Endothelial cell of umbilical vein (primary cell): ENCODE data around the gene APOH. TPM values are rescaled to one million over a fixed set of nuclear protein-coding genes. Genes with fewer than 3 reads are reported as not detected.

Experiments used
- BruUV-seq: library from RNA; stranded (reverse); fragments of 400-500 nt; replicated peaks from 2 replicates; lab custom pipeline; 2021; lab: Mats Ljungman, UMichigan
- CTCF ChIA-PET: fragments of 300-600, 350-600 bp; sonication (Branson Sonifier 250); formaldehyde crosslinking; loops from one replicate; lab custom pipeline; 2021; ENCODE audit warnings: antibody characterized with exemption, inconsistent platforms; lab: Charles Lee
- POLR2A ChIA-PET: fragments of 300-600, 350-600 bp; sonication (Branson Sonifier 250); formaldehyde crosslinking; loops from one replicate; lab custom pipeline; 2021; ENCODE audit warnings: antibody characterized with exemption, inconsistent platforms; lab: Charles Lee
- DNase-seq: peaks from one replicate; pipeline ENCODE4 v3.0.0-alpha.2; 2011; ENCODE audit warnings: low read depth, low spot score
- FAIRE-seq: peaks from 2 replicates; lab custom pipeline; 2011; peaks lifted over from hg19 to GRCh38; lab: Jason Lieb, UNC
- H2AFZ ChIP-seq: 2 replicates; pipeline ENCODE4 v1.6.0; 2012; ENCODE audit warnings: low read depth, low read length, control low read depth, inconsistent platforms
- H3K27ac ChIP-seq: 2 replicates; pipeline ENCODE4 v1.5.1; 2011; ENCODE audit warnings: low read depth, mild to moderate bottlenecking, control low read depth, low read length, moderate library complexity; ENCODE audit not compliant: insufficient read depth
- H3K27me3 ChIP-seq, 2 experiments: 2 replicates each; pipeline versions ENCODE4 v1.6.0 to v1.6.1; 2011; ENCODE audit warnings: low read length in 2 of 2, mixed read lengths in 1 of 2; ENCODE audit not compliant: control insufficient read depth in 2 of 2, insufficient read depth in 2 of 2
- H3K36me3 ChIP-seq, 2 experiments: 2 replicates in 1 of 2; 3 replicates in 1 of 2; pipeline ENCODE4 v1.5.1; 2011; ENCODE audit warnings: low read length in 2 of 2, mild to moderate bottlenecking in 1 of 2, moderate library complexity in 1 of 2; ENCODE audit not compliant: control insufficient read depth in 2 of 2, insufficient read depth in 2 of 2; ENCODE audit errors: extremely low read depth in 1 of 2
- H3K4me1 ChIP-seq: 3 replicates; pipeline ENCODE4 v1.5.1; 2011; ENCODE audit warnings: mild to moderate bottlenecking, low read length; ENCODE audit not compliant: control insufficient read depth, insufficient read depth; ENCODE audit errors: extremely low read depth
- H3K4me2 ChIP-seq: 2 replicates; pipeline ENCODE4 v1.6.1; 2011; ENCODE audit warnings: low read length, control low read depth, mixed read lengths; ENCODE audit not compliant: insufficient read depth
- H3K4me3 ChIP-seq, 3 experiments: fragments of 200-600 bp in 1 of 3; sonication (generic), shearing (Covaris generic) in 1 of 3; replicated peaks in 1 of 3; 2 replicates each; pipeline ENCODE4 v1.5.1; 2011 to 2016; ENCODE audit warnings: control low read depth in 3 of 3, low read length in 3 of 3, mild to moderate bottlenecking in 2 of 3, inconsistent platforms in 1 of 3, low read depth in 1 of 3, moderate library complexity in 1 of 3; ENCODE audit not compliant: insufficient read depth in 1 of 3
- H3K79me2 ChIP-seq: 2 replicates; pipeline ENCODE4 v1.6.0; 2012; ENCODE audit warnings: low read length, inconsistent platforms; ENCODE audit not compliant: control insufficient read depth, insufficient read depth
- H3K9ac ChIP-seq: replicated peaks from 2 replicates; pipeline ENCODE3; 2011; ENCODE audit warnings: low read length, control low read depth; ENCODE audit not compliant: insufficient read depth; ENCODE audit errors: extremely low read depth
- H3K9me1 ChIP-seq: replicated peaks from 3 replicates; pipeline ENCODE4 v1.6.0; 2011; ENCODE audit warnings: mild to moderate bottlenecking, low read length; ENCODE audit not compliant: control insufficient read depth, insufficient read depth; ENCODE audit errors: extremely low read depth
- H3K9me3 ChIP-seq: replicated peaks from 2 replicates; pipeline ENCODE4 v1.5.1; 2012; ENCODE audit warnings: low read length, inconsistent platforms; ENCODE audit not compliant: control insufficient read depth, insufficient read depth
- H4K20me1 ChIP-seq: replicated peaks from 2 replicates; pipeline ENCODE3; 2011; ENCODE audit warnings: mild to moderate bottlenecking, low read length; ENCODE audit not compliant: control insufficient read depth, insufficient read depth; ENCODE audit errors: extremely low read depth
- EZH2 ChIP-seq: IDR thresholded peaks from 2 replicates; pipeline ENCODE4 v1.6.1; 2012; ENCODE audit warnings: borderline replicate concordance, low read depth, mild to moderate bottlenecking, moderate library complexity, low read length, inconsistent platforms; ENCODE audit not compliant: severe bottlenecking
- FOS ChIP-seq: IDR thresholded peaks from 2 replicates; pipeline ENCODE4 v1.6.1; 2011; ENCODE audit warnings: mild to moderate bottlenecking, low read length, moderate library complexity, borderline replicate concordance; ENCODE audit not compliant: insufficient read depth
- GATA2 ChIP-seq: IDR thresholded peaks from 2 replicates; pipeline ENCODE4 v1.7.0; 2011; ENCODE audit warnings: low read depth, mild to moderate bottlenecking, moderate library complexity, mixed read lengths, low read length; ENCODE audit not compliant: insufficient read length, insufficient read depth
- JUN ChIP-seq: IDR thresholded peaks from 2 replicates; pipeline ENCODE4 v1.6.1; 2011; ENCODE audit warnings: borderline replicate concordance, low read depth; ENCODE audit not compliant: insufficient read length, insufficient read depth
- MAX ChIP-seq: IDR thresholded peaks from 2 replicates; pipeline ENCODE4 v1.6.1; 2011; ENCODE audit not compliant: insufficient read depth, insufficient read length
- MYC ChIP-seq: IDR thresholded peaks from one replicate; pipeline ENCODE4 v1.6.1; 2011; ENCODE audit warnings: mild to moderate bottlenecking, low read depth, low read length
- POLR2A ChIP-seq: IDR thresholded peaks from 2 replicates; pipeline ENCODE4 v1.6.1; 2012; ENCODE audit warnings: low read depth, mild to moderate bottlenecking, control low read depth, low read length
- POLR2AphosphoS5 ChIP-seq: IDR thresholded peaks from 2 replicates; pipeline ENCODE4 v1.6.1; 2012; ENCODE audit warnings: low read depth, mild to moderate bottlenecking, control low read depth, low read length, moderate library complexity; ENCODE audit not compliant: insufficient read depth
- dilution Hi-C: fragments of 300-500 bp; cut with MboI; formaldehyde crosslinking; loops from one replicate; pipeline ENCODE4 v1.15.0; 2019; ENCODE audit warnings: low sequenced_read_pairs; ENCODE audit not compliant: extremely low pct_ligation_motif_present
- intact Hi-C: fragments of 100-400 bp; cut with micrococcal nuclease; formaldehyde crosslinking; loops from one replicate; pipeline ENCODE4 v1.10.0; 2022
- polyA plus RNA-seq, 4 experiments: library from polyadenylated mRNA; depleted of rRNA in 3 of 4; stranded (reverse) in 3 of 4; unstranded in 1 of 4; fragments of >200 nt; gene quantifications; 2 replicates each; pipeline versions ENCODE4 v1.2.1 to v1.2.3, GENCODE V29; 2011 to 2012; ENCODE audit warnings: missing spikeins in 1 of 4
- total RNA-seq: library from RNA; stranded (reverse); gene quantifications from 2 replicates; pipeline ENCODE4 v1.2.3, GENCODE V29; 2021
- TF ChIP-seq, protein P1 (sequence below), 2 donors: IDR thresholded peaks; 1 replicate in 1 of 2; 2 replicates in 1 of 2; pipeline ENCODE4 v1.5.1; 2011; ENCODE audit warnings: low read length in 2 of 2, mild to moderate bottlenecking in 2 of 2, moderate library complexity in 2 of 2, control low read depth in 1 of 2, inconsistent platforms in 1 of 2, low read depth in 1 of 2; ENCODE audit not compliant: insufficient read depth in 1 of 2; ENCODE audit errors: extremely low read depth in 1 of 2

The APOH gene
- total and polyA plus RNA-seq, 2 donors (not counting 3 experiments of a cell fraction or from before 2014, with no cell fraction given): not detected

GRCh38 chr17:66262767-66263166 is 33.6 kb upstream of the APOH start:
- CTCF ChIA-PET: no interaction called here

More at GRCh38 chr17:66262767-66263166, 33.6 kb upstream of the APOH start:
- dilution Hi-C loops: no loop called here
- Histone ChIP-seq H3K79me2 (no peaks in the 10 kb centered on the region), H3K9me3 (no peaks in the 10 kb centered on the region), H3K4me1 (no peaks in the 10 kb centered on the region), H3K27me3 (no peaks in the 10 kb centered on the region), H3K4me3 (no peak overlapping the region), H4K20me1 (no peaks in the 10 kb centered on the region), H3K9me1 (no peaks in the 10 kb centered on the region), H3K27ac (no peak overlapping the region), H3K9ac (no peak overlapping the region), H3K4me2 (no peak overlapping the region), H3K36me3 (no peaks in the 10 kb centered on the region), H2AFZ (no peak overlapping the region)
- intact Hi-C loops: no loop called here
- FAIRE-seq (no peak), DNase-seq (no peak)
- TF ChIP-seq FOS: no peak
- TF ChIP-seq EZH2: no peak
- no peak for TF ChIP-seq MYC
- TF ChIP-seq POLR2AphosphoS5: no peak
- no peak for TF ChIP-seq GATA2
- no peak for TF ChIP-seq MAX
- TF ChIP-seq, protein P1, sequence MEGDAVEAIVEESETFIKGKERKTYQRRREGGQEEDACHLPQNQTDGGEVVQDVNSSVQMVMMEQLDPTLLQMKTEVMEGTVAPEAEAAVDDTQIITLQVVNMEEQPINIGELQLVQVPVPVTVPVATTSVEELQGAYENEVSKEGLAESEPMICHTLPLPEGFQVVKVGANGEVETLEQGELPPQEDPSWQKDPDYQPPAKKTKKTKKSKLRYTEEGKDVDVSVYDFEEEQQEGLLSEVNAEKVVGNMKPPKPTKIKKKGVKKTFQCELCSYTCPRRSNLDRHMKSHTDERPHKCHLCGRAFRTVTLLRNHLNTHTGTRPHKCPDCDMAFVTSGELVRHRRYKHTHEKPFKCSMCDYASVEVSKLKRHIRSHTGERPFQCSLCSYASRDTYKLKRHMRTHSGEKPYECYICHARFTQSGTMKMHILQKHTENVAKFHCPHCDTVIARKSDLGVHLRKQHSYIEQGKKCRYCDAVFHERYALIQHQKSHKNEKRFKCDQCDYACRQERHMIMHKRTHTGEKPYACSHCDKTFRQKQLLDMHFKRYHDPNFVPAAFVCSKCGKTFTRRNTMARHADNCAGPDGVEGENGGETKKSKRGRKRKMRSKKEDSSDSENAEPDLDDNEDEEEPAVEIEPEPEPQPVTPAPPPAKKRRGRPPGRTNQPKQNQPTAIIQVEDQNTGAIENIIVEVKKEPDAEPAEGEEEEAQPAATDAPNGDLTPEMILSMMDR (IDR thresholded peaks at IDR 0.05; ENCODE audit: extremely low read depth in 1 of 2, insufficient read depth in 1 of 2, low read depth in 1 of 2, low read length in 2 of 2): no peak
- no peak for TF ChIP-seq POLR2A
- no peak for TF ChIP-seq JUN
- BruUV-seq: no TSS peak
- POLR2A ChIA-PET: no interaction called here
